AG04450 (cell line): ENCODE data around the gene SMARCA5. TPM values are rescaled to one million over a fixed set of nuclear protein-coding genes. Genes with fewer than 3 reads are reported as not detected.

ENCODE experiments used
- CTCF ChIA-PET: fragments of 300-600, 350-600 bp; formaldehyde crosslinking; extraction: SDS; loops from one replicate; lab custom pipeline; 2022; ENCODE audit warnings: antibody characterized with exemption, inconsistent platforms; lab: Charles Lee
- POLR2A ChIA-PET: fragments of 350-600 bp; formaldehyde crosslinking; extraction: SDS; loops from one replicate; lab custom pipeline; 2021; ENCODE audit warnings: antibody characterized with exemption, inconsistent platforms; lab: Yijun Ruan, JAX
- DNase-seq: peaks from one replicate; pipeline ENCODE4 v3.0.0-alpha.2; 2011; ENCODE audit warnings: low read depth, low spot score
- H3K27ac ChIP-seq: one replicate; pipeline ENCODE4 v1.5.1; 2012; ENCODE audit warnings: low read depth, low read length, control low read depth
- H3K27me3 ChIP-seq: one replicate; pipeline ENCODE4 v1.6.0; 2012; ENCODE audit warnings: low read length; ENCODE audit not compliant: control insufficient read depth, insufficient read depth
- H3K4me3 ChIP-seq: 2 replicates; pipeline ENCODE4 v1.5.1; 2011; ENCODE audit warnings: mild to moderate bottlenecking, low read depth, low read length, control low read depth
- H3K9me3 ChIP-seq: 2 replicates; pipeline ENCODE4 v1.5.1; 2012; ENCODE audit warnings: low read length; ENCODE audit not compliant: control insufficient read depth, insufficient read depth
- CTCF ChIP-seq: IDR thresholded peaks from 2 replicates; pipeline ENCODE4 v1.5.1; 2011; ENCODE audit warnings: low read depth, low read length, control low read depth, inconsistent platforms
- polyA plus RNA-seq: library from polyadenylated mRNA; depleted of rRNA; stranded (reverse); fragments of >200 nt; gene quantifications from 2 replicates; pipeline ENCODE4 v1.2.3, GENCODE V29; 2011

SMARCA5 gene
- polyA plus RNA-seq, 1 experiment = 26.8 TPM

GRCh38 chr4:143586080-143586479 lies 72.6 kb downstream of the SMARCA5 start:
- CTCF ChIA-PET = no interaction called here
- no peaks in the 10 kb centered on the region for H3K27me3 ChIP-seq

GRCh38 chr4:143587703-143588102 lies 74.2 kb downstream of the SMARCA5 start:
- DNase-seq = no peak
- CTCF ChIA-PET = no interaction called here

More at GRCh38 chr4:143586080-143586479, 72.6 kb downstream of the SMARCA5 start:
- DNase-seq = no peak
- H3K9me3 ChIP-seq = no peaks in the 10 kb centered on the region; the same call in 1 of the 2 replicates
- POLR2A ChIA-PET = interaction anchor here (0.7 kb wide), 1 partner anchor 64 kb away, joined by 3 read pairs; no protein-coding TSS in a partner anchor
- H3K27ac ChIP-seq = no peak overlapping the region
- no peak for TF ChIP-seq CTCF
- H3K4me3 ChIP-seq = no peak overlapping the region

GRCh38 chr4:143597276-143597675 lies 83.8 kb downstream of the SMARCA5 start:
- Histone ChIP-seq H3K27ac (no peak overlapping the region), H3K4me3 (no peak overlapping the region), H3K9me3 (no peaks in the 10 kb centered on the region; the same call in 1 of the 2 replicates), H3K27me3 (no peaks in the 10 kb centered on the region)
- ChIA-PET POLR2A (no interaction called here), CTCF (no interaction called here)
- no peak for TF ChIP-seq CTCF
- no peak for DNase-seq

More at GRCh38 chr4:143587703-143588102, 74.2 kb downstream of the SMARCA5 start:
- Histone ChIP-seq H3K9me3 (no peaks in the 10 kb centered on the region; the same call in 1 of the 2 replicates), H3K27ac (no peak overlapping the region), H3K4me3 (no peak overlapping the region), H3K27me3 (no peaks in the 10 kb centered on the region)
- POLR2A ChIA-PET = no interaction called here
- TF ChIP-seq CTCF = no peak

GRCh38 chr4:143598816-143599215 lies 85.3 kb downstream of the SMARCA5 start:
- TF ChIP-seq CTCF = no peak
- no peak for DNase-seq
- Histone ChIP-seq H3K9me3 (no peaks in the 10 kb centered on the region; the same call in 1 of the 2 replicates), H3K4me3 (no peak overlapping the region), H3K27me3 (no peaks in the 10 kb centered on the region), H3K27ac (no peak overlapping the region)
- CTCF ChIA-PET = no interaction called here
- POLR2A ChIA-PET = no interaction called here

GRCh38 chr4:143599827-143600226 lies 86.3 kb downstream of the SMARCA5 start:
- H3K9me3 ChIP-seq = no peaks in the 10 kb centered on the region
- H3K4me3 ChIP-seq = no peak overlapping the region
- no peak overlapping the region for H3K27ac ChIP-seq
- ChIA-PET POLR2A (no interaction called here), CTCF (no interaction called here)
- H3K27me3 ChIP-seq = no peaks in the 10 kb centered on the region
- DNase-seq = no peak
- TF ChIP-seq CTCF = no peak
